Measurements from ENCODE around the gene CACNA1H. TPM values are rescaled to one million over a fixed set of nuclear protein-coding genes. Genes with fewer than 3 reads are reported as not detected.

Gene CACNA1H
- total and polyA plus RNA-seq, 12 donors: 1.7 to 8.7 (median 2.5) TPM

GRCh38 chr16:1112506-1113184 is 40.3 kb upstream of the CACNA1H start:
- Histone ChIP-seq H3K4me3 (no peak overlapping the region), H3K27ac (no peak overlapping the region), H3K27me3 (peaks cover 3 to 85% (median 47%) of the 10 kb centered on the region in 7 donors), H3K4me1 (no peaks in the 10 kb centered on the region), H3K9me3 (no peaks in the 10 kb centered on the region), H3K36me3 (no peaks in the 10 kb centered on the region)
- 71 to 72% methylated on average over 24 to 26 of the region's 26 CpGs for WGBS, 2 donors
- DNase-seq: no peak
- ATAC-seq: no peak
- TF ChIP-seq, protein P1, sequence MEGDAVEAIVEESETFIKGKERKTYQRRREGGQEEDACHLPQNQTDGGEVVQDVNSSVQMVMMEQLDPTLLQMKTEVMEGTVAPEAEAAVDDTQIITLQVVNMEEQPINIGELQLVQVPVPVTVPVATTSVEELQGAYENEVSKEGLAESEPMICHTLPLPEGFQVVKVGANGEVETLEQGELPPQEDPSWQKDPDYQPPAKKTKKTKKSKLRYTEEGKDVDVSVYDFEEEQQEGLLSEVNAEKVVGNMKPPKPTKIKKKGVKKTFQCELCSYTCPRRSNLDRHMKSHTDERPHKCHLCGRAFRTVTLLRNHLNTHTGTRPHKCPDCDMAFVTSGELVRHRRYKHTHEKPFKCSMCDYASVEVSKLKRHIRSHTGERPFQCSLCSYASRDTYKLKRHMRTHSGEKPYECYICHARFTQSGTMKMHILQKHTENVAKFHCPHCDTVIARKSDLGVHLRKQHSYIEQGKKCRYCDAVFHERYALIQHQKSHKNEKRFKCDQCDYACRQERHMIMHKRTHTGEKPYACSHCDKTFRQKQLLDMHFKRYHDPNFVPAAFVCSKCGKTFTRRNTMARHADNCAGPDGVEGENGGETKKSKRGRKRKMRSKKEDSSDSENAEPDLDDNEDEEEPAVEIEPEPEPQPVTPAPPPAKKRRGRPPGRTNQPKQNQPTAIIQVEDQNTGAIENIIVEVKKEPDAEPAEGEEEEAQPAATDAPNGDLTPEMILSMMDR (IDR thresholded peaks at IDR 0.05): no peak
- intact Hi-C loops (cut with DNase I): no loop called here

GRCh38 chr16:1113489-1113888 is 39.4 kb upstream of the CACNA1H start:
- intact Hi-C loops (cut with DNase I): no loop called here
- WGBS, 2 donors: 61 to 68% methylated on average over 16 of the region's 16 CpGs

DNA sequence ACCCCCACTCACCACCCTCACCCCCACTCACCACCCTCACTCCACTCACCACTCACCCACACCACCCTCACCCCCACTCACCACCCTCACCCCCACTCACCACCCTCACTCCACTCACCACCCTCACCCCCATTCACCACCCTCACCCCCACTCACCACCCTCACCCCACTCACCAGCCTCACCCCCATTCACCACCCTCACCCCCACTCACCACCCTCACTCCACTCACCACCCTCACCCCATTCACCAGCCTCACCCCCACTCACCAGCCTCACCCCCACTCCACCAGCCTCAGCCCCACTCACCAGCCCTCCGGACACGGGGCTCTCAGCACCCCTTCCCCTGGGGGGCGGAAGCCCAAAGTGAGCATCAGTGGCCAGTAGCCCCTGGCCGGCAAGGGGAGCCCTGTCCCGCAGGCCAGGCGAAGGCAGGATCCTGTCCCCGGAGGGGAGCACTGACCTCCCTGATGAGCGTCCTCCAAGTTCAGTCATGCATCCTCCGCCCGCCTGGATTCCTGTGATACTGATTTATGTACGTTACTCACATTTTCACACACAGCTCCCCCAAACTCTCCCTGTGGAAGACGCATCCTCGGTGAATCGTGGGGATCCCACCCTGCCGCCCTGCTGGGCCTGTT is 38.9 kb upstream of the CACNA1H start:
- TF ChIP-seq, protein P1 (IDR thresholded peaks at IDR 0.05): no peak
- DNase-seq (no peak), ATAC-seq (no peak)
- H3K4me3 ChIP-seq: no peak overlapping the region
- 81 to 83% methylated on average over 14 to 15 of the region's 15 CpGs for WGBS, 2 donors
- H3K27me3 ChIP-seq: peaks cover 0 to 82% (median 44%) of the 10 kb centered on the region in 7 donors
- no peaks in the 10 kb centered on the region for H3K36me3 ChIP-seq
- no peaks in the 10 kb centered on the region for H3K9me3 ChIP-seq
- H3K27ac ChIP-seq: no peak overlapping the region
- no peaks in the 10 kb centered on the region for H3K4me1 ChIP-seq
- intact Hi-C loops (cut with DNase I): no loop called here

More at GRCh38 chr16:1113489-1113888, 39.4 kb upstream of the CACNA1H start:
- Histone ChIP-seq H3K27ac (no peak overlapping the region), H3K36me3 (no peaks in the 10 kb centered on the region), H3K4me1 (no peaks in the 10 kb centered on the region), H3K4me3 (no peak overlapping the region), H3K9me3 (no peaks in the 10 kb centered on the region), H3K27me3 (peaks cover 0 to 84% (median 47%) of the 10 kb centered on the region in 7 donors)
- ATAC-seq: no peak
- TF ChIP-seq, protein P1 (IDR thresholded peaks at IDR 0.05): no peak
- DNase-seq: no peak

- H3K27ac ChIP-seq: no peak overlapping the region
- 48 to 58% methylated on average over 13 to 15 of the region's 16 CpGs for WGBS, 2 donors
- intact Hi-C loops (cut with DNase I): no loop called here
- H3K9me3 ChIP-seq: no peaks in the 10 kb centered on the region
- DNase-seq: no peak
- H3K36me3 ChIP-seq: no peaks in the 10 kb centered on the region
- no peak overlapping the region for H3K4me3 ChIP-seq
- H3K27me3 ChIP-seq: peaks cover 0 to 80% (median 52%) of the 10 kb centered on the region in 7 donors
- no peak for ATAC-seq
- TF ChIP-seq, protein P1 (IDR thresholded peaks at IDR 0.05): no peak
- H3K4me1 ChIP-seq: no peaks in the 10 kb centered on the region
These were observed 36.2 kb upstream of the CACNA1H start for GRCh38 chr16:1116693-1117077.
